Measurements from ENCODE around the gene YTHDC1.

- TF ChIP-seq EZH2 (IDR thresholded peaks at IDR 0.05; ENCODE audit: borderline replicate concordance, insufficient read depth, low read length, poor library complexity, severe bottlenecking), result no peak
- no peak for TF ChIP-seq CTCF (IDR thresholded peaks at IDR 0.05; ENCODE audit: poor library complexity, severe bottlenecking)
- TF ChIP-seq POLR2AphosphoS5 (IDR thresholded peaks at IDR 0.05), result no peak
- TF ChIP-seq TAF1 (IDR thresholded peaks at IDR 0.05; ENCODE audit: low read depth), result no peak
- no peak for TF ChIP-seq SMC3 (conservative IDR thresholded peaks at IDR 0.05; ENCODE audit: poor library complexity)
- TF ChIP-seq EP300 (conservative IDR thresholded peaks at IDR 0.05; ENCODE audit: poor library complexity, severe bottlenecking), result no peak
- no peak for TF ChIP-seq REST (IDR thresholded peaks at IDR 0.05; ENCODE audit: borderline replicate concordance)
- no peak for TF ChIP-seq MXI1 (conservative IDR thresholded peaks at IDR 0.05; ENCODE audit: poor library complexity, severe bottlenecking)
- no peak for TF ChIP-seq RAD21 (conservative IDR thresholded peaks at IDR 0.05)
Measured at GRCh38 chr4:68337004-68337403, 12.9 kb downstream of the YTHDC1 start.

Data from neural cell (in vitro differentiated cells).